ENCODE data around the gene CAD.

CAD gene

GRCh38 chr2:27212626-27213471, 4.3 kb upstream of the CAD start:
- H3K9ac ChIP-seq (ENCODE audit: low read length): peak overlapping the region; percentile 99
- peaks cover 38% of the 10 kb centered on the region for H3K36me3 ChIP-seq (ENCODE audit: control insufficient read depth, insufficient read depth, low read length)
- no peaks in the 10 kb centered on the region for H3K9me3 ChIP-seq (ENCODE audit: control insufficient read depth, insufficient read depth, low read depth, low read length)
- H3K4me3 ChIP-seq (ENCODE audit: low read depth, low read length): peak overlapping the region; percentile 95
- H3K27ac ChIP-seq (ENCODE audit: low read depth, low read length): peak overlapping the region; percentile 99
- H3K4me1 ChIP-seq (ENCODE audit: control insufficient read depth, insufficient read depth, low read length): peaks cover 14% of the 10 kb centered on the region
- H3K27me3 ChIP-seq (ENCODE audit: control insufficient read depth, insufficient read depth, low read length): no peaks in the 10 kb centered on the region

DNA sequence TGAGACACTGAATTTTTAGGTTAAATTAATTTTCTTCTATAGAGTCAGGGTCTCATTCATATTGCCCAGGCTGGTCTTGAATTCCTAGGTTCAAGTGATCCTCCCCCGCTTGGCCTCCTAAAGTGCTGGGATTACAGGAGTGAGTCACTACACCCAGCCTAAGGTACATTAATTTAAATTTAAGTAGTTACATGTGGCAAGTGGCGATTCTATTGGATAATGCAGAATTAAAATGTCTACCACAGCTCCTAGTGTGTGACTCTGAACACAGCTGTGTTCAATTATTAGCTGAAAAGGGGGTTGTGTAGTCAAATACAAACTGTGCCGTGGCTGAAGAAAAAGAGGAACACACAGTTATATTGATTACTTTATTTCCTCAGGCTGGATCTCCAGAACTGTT, 2.2 kb upstream of the CAD start:
- Histone ChIP-seq H3K9ac (ENCODE audit: low read length) (no peak overlapping the region), H3K27me3 (ENCODE audit: control insufficient read depth, insufficient read depth, low read length) (no peaks in the 10 kb centered on the region), H3K4me3 (ENCODE audit: low read depth, low read length) (no peak overlapping the region), H3K4me1 (ENCODE audit: control insufficient read depth, insufficient read depth, low read length) (peaks cover 16% of the 10 kb centered on the region), H3K27ac (ENCODE audit: low read depth, low read length) (no peak overlapping the region), H3K36me3 (ENCODE audit: control insufficient read depth, insufficient read depth, low read length) (peaks cover 33% of the 10 kb centered on the region), H3K9me3 (ENCODE audit: control insufficient read depth, insufficient read depth, low read depth, low read length) (no peaks in the 10 kb centered on the region)

GRCh38 chr2:27216416-27217137, 592 bp upstream of the CAD start:
- Histone ChIP-seq H3K4me3 (ENCODE audit: low read depth, low read length) (peak overlapping the region; percentile 90), H3K9me3 (ENCODE audit: control insufficient read depth, insufficient read depth, low read depth, low read length) (no peaks in the 10 kb centered on the region), H3K36me3 (ENCODE audit: control insufficient read depth, insufficient read depth, low read length) (peaks cover 46% of the 10 kb centered on the region), H3K9ac (ENCODE audit: low read length) (peak overlapping the region; percentile 70), H3K4me1 (ENCODE audit: control insufficient read depth, insufficient read depth, low read length) (peaks cover 13% of the 10 kb centered on the region), H3K27me3 (ENCODE audit: control insufficient read depth, insufficient read depth, low read length) (no peaks in the 10 kb centered on the region), H3K27ac (ENCODE audit: low read depth, low read length) (peak overlapping the region; percentile 99)

DNA sequence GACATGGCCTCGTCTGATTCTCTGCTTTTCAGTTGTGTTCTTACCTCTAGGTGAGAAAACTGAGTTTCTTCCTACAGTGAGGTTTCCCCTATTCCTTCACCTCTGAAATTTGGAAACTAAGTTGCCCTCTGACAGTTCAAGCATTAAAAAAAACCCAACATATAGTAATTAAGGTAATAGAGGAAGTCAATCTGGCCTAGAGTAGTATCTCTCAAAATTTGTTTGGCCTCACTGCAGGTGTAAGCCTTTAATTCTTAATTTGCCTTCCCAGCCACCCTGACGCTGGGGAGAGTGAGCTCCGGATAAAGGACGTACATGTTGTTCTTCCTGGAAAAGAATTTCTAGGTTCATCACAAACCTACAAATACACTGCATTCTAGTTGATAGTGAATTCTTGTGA, 1.4 kb downstream of the CAD start:
- Histone ChIP-seq H3K9me3 (ENCODE audit: control insufficient read depth, insufficient read depth, low read depth, low read length) (no peaks in the 10 kb centered on the region), H3K27ac (ENCODE audit: low read depth, low read length) (peak overlapping the region; percentile 99; the same call in 1 of the 2 replicates)

DNA sequence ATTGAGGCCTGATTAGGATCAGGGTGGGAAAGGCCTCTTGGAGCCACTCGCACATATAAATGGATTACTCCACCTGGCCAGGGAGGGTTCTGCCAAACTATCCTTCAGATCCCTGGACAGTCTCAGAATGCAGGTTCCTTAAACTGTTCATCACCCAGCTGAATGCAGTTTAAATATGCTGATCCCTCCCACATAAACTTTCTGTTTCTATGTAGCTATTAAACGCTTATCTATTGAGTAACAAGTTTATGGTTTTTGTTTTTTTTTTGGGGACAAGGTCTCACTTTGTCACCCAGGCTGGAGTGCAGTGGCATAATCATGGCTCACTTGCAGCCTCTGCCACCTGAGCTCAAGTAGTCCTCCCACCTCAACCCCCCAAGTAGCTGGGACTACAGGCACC, 1.9 kb downstream of the CAD start:
- peaks cover 70% of the 10 kb centered on the region for H3K36me3 ChIP-seq (ENCODE audit: control insufficient read depth, insufficient read depth, low read length)

More for the DNA sequence above, 1.4 kb downstream of the CAD start:
- Histone ChIP-seq H3K4me1 (ENCODE audit: control insufficient read depth, insufficient read depth, low read length) (peaks cover 13% of the 10 kb centered on the region), H3K9ac (ENCODE audit: low read length) (peak overlapping the region; percentile 99), H3K36me3 (ENCODE audit: control insufficient read depth, insufficient read depth, low read length) (peaks cover 66% of the 10 kb centered on the region), H3K27me3 (ENCODE audit: control insufficient read depth, insufficient read depth, low read length) (no peaks in the 10 kb centered on the region), H3K4me3 (ENCODE audit: low read depth, low read length) (peak overlapping the region; percentile 90)

GRCh38 chr2:27220091-27220490, 2.9 kb downstream of the CAD start:
- H3K27me3 ChIP-seq (ENCODE audit: control insufficient read depth, insufficient read depth, low read length): no peaks in the 10 kb centered on the region
- no peak overlapping the region for H3K27ac ChIP-seq (ENCODE audit: low read depth, low read length)
- H3K4me3 ChIP-seq (ENCODE audit: low read depth, low read length): no peak overlapping the region
- no peak overlapping the region for H3K9ac ChIP-seq (ENCODE audit: low read length)
- H3K4me1 ChIP-seq (ENCODE audit: control insufficient read depth, insufficient read depth, low read length): peaks cover 13% of the 10 kb centered on the region
- H3K9me3 ChIP-seq (ENCODE audit: control insufficient read depth, insufficient read depth, low read depth, low read length): no peaks in the 10 kb centered on the region
- peaks cover 78% of the 10 kb centered on the region for H3K36me3 ChIP-seq (ENCODE audit: control insufficient read depth, insufficient read depth, low read length)

More for the DNA sequence above, 1.9 kb downstream of the CAD start:
- Histone ChIP-seq H3K27me3 (ENCODE audit: control insufficient read depth, insufficient read depth, low read length) (no peaks in the 10 kb centered on the region), H3K27ac (ENCODE audit: low read depth, low read length) (no peak overlapping the region), H3K4me3 (ENCODE audit: low read depth, low read length) (no peak overlapping the region), H3K9ac (ENCODE audit: low read length) (no peak overlapping the region), H3K9me3 (ENCODE audit: control insufficient read depth, insufficient read depth, low read depth, low read length) (no peaks in the 10 kb centered on the region), H3K4me1 (ENCODE audit: control insufficient read depth, insufficient read depth, low read length) (peaks cover 13% of the 10 kb centered on the region)

DNA sequence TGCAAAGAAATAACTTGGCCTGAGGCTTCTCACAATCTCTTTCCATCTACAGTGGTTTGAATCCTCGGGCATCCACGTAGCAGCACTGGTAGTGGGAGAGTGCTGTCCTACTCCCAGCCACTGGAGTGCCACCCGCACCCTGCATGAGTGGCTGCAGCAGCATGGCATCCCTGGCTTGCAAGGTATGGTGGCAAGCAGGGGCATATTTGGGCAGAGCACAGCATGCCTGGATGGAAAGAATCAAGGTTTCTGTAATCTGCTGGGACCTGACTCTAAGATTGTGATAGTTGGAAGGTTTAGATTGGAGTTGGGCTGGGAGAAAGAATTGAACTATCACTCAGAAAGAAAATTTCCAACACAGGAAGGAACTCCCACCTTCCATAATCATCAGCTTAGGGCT, 4.0 kb downstream of the CAD start:
- no peak overlapping the region for H3K9ac ChIP-seq (ENCODE audit: low read length)
- H3K9me3 ChIP-seq (ENCODE audit: control insufficient read depth, insufficient read depth, low read depth, low read length): no peaks in the 10 kb centered on the region
- peaks cover 82% of the 10 kb centered on the region for H3K36me3 ChIP-seq (ENCODE audit: control insufficient read depth, insufficient read depth, low read length)
- H3K27ac ChIP-seq (ENCODE audit: low read depth, low read length): no peak overlapping the region
- H3K4me1 ChIP-seq (ENCODE audit: control insufficient read depth, insufficient read depth, low read length): peaks cover 13% of the 10 kb centered on the region
- H3K4me3 ChIP-seq (ENCODE audit: low read depth, low read length): no peak overlapping the region
- no peaks in the 10 kb centered on the region for H3K27me3 ChIP-seq (ENCODE audit: control insufficient read depth, insufficient read depth, low read length)

- Histone ChIP-seq H3K27me3 (ENCODE audit: control insufficient read depth, insufficient read depth, low read length) (no peaks in the 10 kb centered on the region), H3K4me3 (ENCODE audit: low read depth, low read length) (no peak overlapping the region), H3K36me3 (ENCODE audit: control insufficient read depth, insufficient read depth, low read length) (peaks cover 88% of the 10 kb centered on the region), H3K9me3 (ENCODE audit: control insufficient read depth, insufficient read depth, low read depth, low read length) (no peaks in the 10 kb centered on the region), H3K9ac (ENCODE audit: low read length) (no peak overlapping the region), H3K4me1 (ENCODE audit: control insufficient read depth, insufficient read depth, low read length) (peaks cover 7% of the 10 kb centered on the region), H3K27ac (ENCODE audit: low read depth, low read length) (no peak overlapping the region)
Observed at GRCh38 chr2:27222407-27222806, 5.2 kb downstream of the CAD start.

DNA sequence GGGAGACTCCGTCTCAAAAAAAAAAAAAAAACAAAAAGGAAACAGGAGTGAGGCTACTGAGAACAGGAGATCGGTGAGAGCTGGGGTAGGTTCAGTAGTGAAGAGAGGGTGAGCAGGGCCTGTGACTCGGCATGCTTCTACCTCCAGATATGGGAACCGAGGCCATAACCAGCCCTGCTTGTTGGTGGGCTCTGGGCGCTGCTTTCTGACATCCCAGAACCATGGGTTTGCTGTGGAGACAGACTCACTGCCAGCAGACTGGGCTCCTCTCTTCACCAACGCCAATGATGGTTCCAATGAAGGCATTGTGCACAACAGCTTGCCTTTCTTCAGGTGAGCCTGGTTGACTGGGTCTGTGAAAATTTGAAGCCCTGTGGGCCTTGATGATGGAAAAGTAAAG, 6.2 kb downstream of the CAD start:
- Histone ChIP-seq H3K27ac (ENCODE audit: low read depth, low read length) (no peak overlapping the region), H3K9me3 (ENCODE audit: control insufficient read depth, insufficient read depth, low read depth, low read length) (no peaks in the 10 kb centered on the region), H3K4me1 (ENCODE audit: control insufficient read depth, insufficient read depth, low read length) (peaks cover 3% of the 10 kb centered on the region), H3K4me3 (ENCODE audit: low read depth, low read length) (no peak overlapping the region), H3K9ac (ENCODE audit: low read length) (no peak overlapping the region), H3K27me3 (ENCODE audit: control insufficient read depth, insufficient read depth, low read length) (no peaks in the 10 kb centered on the region), H3K36me3 (ENCODE audit: control insufficient read depth, insufficient read depth, low read length) (peaks cover 95% of the 10 kb centered on the region)

DNA sequence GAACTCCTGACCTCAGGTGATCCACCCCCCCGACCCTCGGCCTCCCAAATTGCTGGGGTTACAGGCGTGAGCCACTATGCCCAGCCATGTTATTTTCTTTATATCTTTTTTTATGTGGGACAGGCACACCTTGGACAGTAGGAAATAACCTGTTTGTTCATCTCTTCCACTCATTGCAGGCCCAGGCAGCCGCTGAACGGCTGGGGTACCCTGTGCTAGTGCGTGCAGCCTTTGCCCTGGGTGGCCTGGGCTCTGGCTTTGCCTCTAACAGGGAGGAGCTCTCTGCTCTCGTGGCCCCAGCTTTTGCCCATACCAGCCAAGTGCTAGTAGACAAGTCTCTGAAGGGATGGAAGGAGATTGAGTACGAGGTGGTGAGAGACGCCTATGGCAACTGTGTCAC, 8.4 kb downstream of the CAD start:
- Histone ChIP-seq H3K4me1 (ENCODE audit: control insufficient read depth, insufficient read depth, low read length) (no peaks in the 10 kb centered on the region), H3K9ac (ENCODE audit: low read length) (no peak overlapping the region), H3K9me3 (ENCODE audit: control insufficient read depth, insufficient read depth, low read depth, low read length) (no peaks in the 10 kb centered on the region), H3K27ac (ENCODE audit: low read depth, low read length) (no peak overlapping the region), H3K27me3 (ENCODE audit: control insufficient read depth, insufficient read depth, low read length) (no peaks in the 10 kb centered on the region), H3K4me3 (ENCODE audit: low read depth, low read length) (no peak overlapping the region), H3K36me3 (ENCODE audit: control insufficient read depth, insufficient read depth, low read length) (peaks cover 94% of the 10 kb centered on the region)

DNA sequence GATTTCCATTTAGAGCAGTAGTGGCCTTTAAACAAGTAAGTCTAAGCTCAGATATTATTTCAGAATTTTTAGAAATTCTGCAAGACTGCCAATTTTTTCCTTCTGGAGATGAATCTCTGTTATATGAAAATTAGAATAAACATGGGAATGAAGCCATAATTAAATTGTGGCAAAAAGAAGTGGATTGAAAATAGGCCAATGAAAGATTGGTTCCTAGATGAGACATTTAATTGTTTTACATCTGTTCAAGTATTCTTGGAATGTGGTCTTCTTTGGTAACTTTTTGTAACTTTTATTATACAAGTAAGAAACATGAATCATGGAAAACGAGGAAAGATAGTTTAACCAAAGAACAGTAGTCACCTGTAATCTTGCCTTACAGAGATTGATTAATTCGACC, 10.3 kb downstream of the CAD start:
- no peak overlapping the region for H3K27ac ChIP-seq (ENCODE audit: low read depth, low read length)
- no peak overlapping the region for H3K9ac ChIP-seq (ENCODE audit: low read length)
- no peak overlapping the region for H3K4me3 ChIP-seq (ENCODE audit: low read depth, low read length)
- H3K36me3 ChIP-seq (ENCODE audit: control insufficient read depth, insufficient read depth, low read length): peaks cover 94% of the 10 kb centered on the region
- no peaks in the 10 kb centered on the region for H3K27me3 ChIP-seq (ENCODE audit: control insufficient read depth, insufficient read depth, low read length)
- no peaks in the 10 kb centered on the region for H3K9me3 ChIP-seq (ENCODE audit: control insufficient read depth, insufficient read depth, low read depth, low read length)
- H3K4me1 ChIP-seq (ENCODE audit: control insufficient read depth, insufficient read depth, low read length): no peaks in the 10 kb centered on the region

All from HUES6 (cell line).